GM19452 (cell line): ENCODE results near the gene CELSR2.

Experiments used
- ATAC-seq: cut with Tn5 transposase; IDR thresholded peaks from one replicate; pipeline ENCODE4 v1.9.1; 2021; ENCODE audit not compliant: unreplicated experiment

Gene CELSR2

GRCh38 chr1:109251277-109252166, 2.2 kb downstream of the CELSR2 start:
- ATAC-seq: no peak

DNA sequence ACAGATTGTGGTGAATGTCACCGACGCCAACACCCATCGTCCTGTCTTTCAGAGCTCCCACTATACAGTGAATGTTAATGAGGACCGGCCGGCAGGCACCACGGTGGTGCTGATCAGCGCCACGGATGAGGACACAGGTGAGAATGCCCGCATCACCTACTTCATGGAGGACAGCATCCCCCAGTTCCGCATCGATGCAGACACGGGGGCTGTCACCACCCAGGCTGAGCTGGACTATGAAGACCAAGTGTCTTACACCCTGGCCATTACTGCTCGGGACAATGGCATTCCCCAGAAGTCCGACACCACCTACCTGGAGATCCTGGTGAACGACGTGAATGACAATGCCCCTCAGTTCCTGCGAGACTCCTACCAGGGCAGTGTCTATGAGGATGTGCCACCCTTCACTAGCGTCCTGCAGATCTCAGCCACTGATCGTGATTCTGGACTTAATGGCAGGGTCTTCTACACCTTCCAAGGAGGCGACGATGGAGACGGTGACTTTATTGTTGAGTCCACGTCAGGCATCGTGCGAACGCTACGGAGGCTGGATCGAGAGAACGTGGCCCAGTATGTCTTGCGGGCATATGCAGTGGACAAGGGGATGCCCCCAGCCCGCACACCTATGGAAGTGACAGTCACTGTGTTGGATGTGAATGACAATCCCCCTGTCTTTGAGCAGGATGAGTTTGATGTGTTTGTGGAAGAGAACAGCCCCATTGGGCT, 3.0 kb downstream of the CELSR2 start:
- no peak for ATAC-seq

DNA sequence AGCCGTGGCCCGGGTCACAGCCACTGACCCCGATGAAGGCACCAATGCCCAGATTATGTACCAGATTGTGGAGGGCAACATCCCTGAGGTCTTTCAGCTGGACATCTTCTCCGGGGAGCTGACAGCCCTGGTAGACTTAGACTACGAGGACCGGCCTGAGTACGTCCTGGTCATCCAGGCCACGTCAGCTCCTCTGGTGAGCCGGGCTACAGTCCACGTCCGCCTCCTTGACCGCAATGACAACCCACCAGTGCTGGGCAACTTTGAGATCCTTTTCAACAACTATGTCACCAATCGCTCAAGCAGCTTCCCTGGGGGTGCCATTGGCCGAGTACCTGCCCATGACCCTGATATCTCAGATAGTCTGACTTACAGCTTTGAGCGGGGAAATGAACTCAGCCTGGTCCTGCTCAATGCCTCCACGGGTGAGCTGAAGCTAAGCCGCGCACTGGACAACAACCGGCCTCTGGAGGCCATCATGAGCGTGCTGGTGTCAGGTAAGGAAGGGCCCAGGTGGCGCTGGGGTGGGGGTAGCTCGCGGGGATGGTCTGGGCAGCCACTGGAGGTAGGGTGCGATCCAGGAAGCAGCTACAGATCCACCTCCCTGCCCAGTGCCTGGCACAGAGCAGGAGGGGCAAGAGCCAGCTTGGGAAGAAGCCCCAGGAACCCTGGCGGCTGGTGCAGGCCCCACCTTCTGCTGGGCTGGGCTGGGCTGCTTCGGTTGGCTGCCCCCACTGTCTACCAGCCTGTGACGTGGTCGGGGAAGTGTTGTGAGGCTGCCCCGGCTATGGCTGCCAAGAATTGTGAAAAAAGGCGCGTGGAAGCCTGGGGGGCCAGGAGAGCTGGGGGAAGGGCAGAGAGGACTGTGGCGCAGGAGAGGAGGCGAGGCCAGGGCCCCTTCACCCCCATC, 3.8 kb downstream of the CELSR2 start:
- ATAC-seq: no peak

- ATAC-seq: no peak
Measured at GRCh38 chr1:109253803-109254620, 4.7 kb downstream of the CELSR2 start.

- ATAC-seq: no peak
Measured at GRCh38 chr1:109254621-109255096, 5.3 kb downstream of the CELSR2 start.

GRCh38 chr1:109255097-109255651, 5.8 kb downstream of the CELSR2 start:
- ATAC-seq: no peak

DNA sequence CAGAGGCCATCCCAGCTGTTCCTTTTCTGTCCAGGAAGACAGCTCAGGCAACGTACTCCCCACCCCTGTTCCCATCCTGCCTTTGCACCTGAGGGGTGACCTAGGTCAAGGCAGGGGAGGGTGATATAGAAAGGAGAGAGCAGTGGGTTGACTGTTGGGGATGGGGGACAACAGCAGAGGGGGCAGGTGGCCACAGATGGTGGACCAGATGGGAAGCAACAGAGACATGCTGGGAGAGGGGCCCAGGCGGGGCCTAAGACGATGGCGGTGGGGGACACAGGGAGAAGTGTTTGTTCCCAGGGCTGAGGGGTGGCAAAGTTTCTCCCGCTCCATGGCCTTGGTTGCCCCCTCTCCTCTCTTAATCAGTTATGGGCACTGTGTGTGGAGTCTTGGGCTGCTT, 6.3 kb downstream of the CELSR2 start:
- ATAC-seq: no peak

- ATAC-seq: no peak
Measured at GRCh38 chr1:109256085-109256484, 6.7 kb downstream of the CELSR2 start.

GRCh38 chr1:109256971-109257681, 7.8 kb downstream of the CELSR2 start:
- ATAC-seq: no peak

GRCh38 chr1:109257682-109258421, 8.5 kb downstream of the CELSR2 start:
- no peak for ATAC-seq

- ATAC-seq: no peak
Measured at GRCh38 chr1:109258481-109259466, 9.4 kb downstream of the CELSR2 start.

GRCh38 chr1:109259674-109260557, 10.6 kb downstream of the CELSR2 start:
- no peak for ATAC-seq

- ATAC-seq: no peak
Measured at GRCh38 chr1:109261006-109261405, 11.7 kb downstream of the CELSR2 start.

- no peak for ATAC-seq
Measured at GRCh38 chr1:109261578-109261977, 12.2 kb downstream of the CELSR2 start.

GRCh38 chr1:109262231-109263055, 13.1 kb downstream of the CELSR2 start:
- ATAC-seq: no peak

DNA sequence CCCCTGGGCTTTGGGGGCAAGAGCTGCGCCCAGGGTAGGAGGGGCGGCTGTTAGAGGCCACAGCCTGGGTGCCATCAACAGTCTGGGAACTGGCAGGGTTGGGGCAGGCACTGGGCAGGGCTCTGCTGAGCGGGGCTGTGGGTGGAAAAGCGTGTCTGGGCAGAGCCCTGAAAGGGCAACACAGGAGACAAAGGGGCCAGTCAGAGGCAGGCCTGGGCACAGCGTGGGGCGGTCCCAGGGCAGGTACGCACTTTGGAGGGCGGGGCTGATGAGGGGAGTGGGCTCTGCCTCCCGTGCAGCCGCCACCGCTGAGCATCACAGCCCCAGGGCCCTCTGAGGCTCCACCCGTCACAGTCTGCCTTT, 13.9 kb downstream of the CELSR2 start:
- no peak for ATAC-seq
